ENCODE results near the gene PM20D1. TPM values are rescaled to one million over a fixed set of nuclear protein-coding genes. Genes with fewer than 3 reads are reported as not detected.

PM20D1 gene
- total and polyA plus RNA-seq, 7 experiments from 2014 or later: 0.92 to 2.7 (median 1.9) TPM

- Mint-ChIP-seq H3K36me3 (peaks cover 0 to 8% (median 5%) of the 10 kb centered on the region in 5 donors), H3K4me1 (peaks cover 5 to 27% (median 16%) of the 10 kb centered on the region in 7 donors), H3K27ac (no peak overlapping the region), H3K27me3 (peaks cover 0 to 9% (median 0%) of the 10 kb centered on the region in 5 donors), H3K4me3 (no peak overlapping the region), H3K9me3 (peaks cover 0 to 6% (median 0%) of the 10 kb centered on the region in 11 donors)
- no peak overlapping the region for H3K27ac ChIP-seq (ENCODE audit: low read depth, low read length)
- H3K27me3 ChIP-seq (ENCODE audit: control insufficient read depth in 2 of 2, insufficient read depth in 2 of 2, low read length in 2 of 2): no peaks in the 10 kb centered on the region
- ATAC-seq (no peak), DNase-seq (no peak)
- POLR2A ChIA-PET: no interaction called here
- CTCF ChIA-PET: no interaction called here
- intact Hi-C loops (cut with micrococcal nuclease): no loop called here
- no peak overlapping the region for H3K4me3 ChIP-seq (ENCODE audit: low read length)
- no peaks in the 10 kb centered on the region for H3K36me3 ChIP-seq (ENCODE audit: control insufficient read depth in 2 of 3, insufficient read depth in 3 of 3, low read length in 3 of 3)
- no peaks in the 10 kb centered on the region for H3K9me3 ChIP-seq (ENCODE audit: control insufficient read depth in 2 of 3, low read length in 3 of 3)
- peaks cover 0 to 10% of the 10 kb centered on the region in 2 donors for H3K4me1 ChIP-seq (ENCODE audit: control insufficient read depth in 2 of 2, insufficient read depth in 2 of 2, low read length in 2 of 2)
Measured at GRCh38 chr1:205822397-205822796, 27.5 kb downstream of the PM20D1 start.

- Mint-ChIP-seq H3K4me3 (no peak overlapping the region), H3K36me3 (no peaks in the 10 kb centered on the region), H3K27me3 (peaks cover 0 to 22% (median 0%) of the 10 kb centered on the region in 5 donors), H3K4me1 (peaks cover 9 to 34% (median 28%) of the 10 kb centered on the region in 7 donors), H3K9me3 (no peaks in the 10 kb centered on the region), H3K27ac (no peak overlapping the region)
- H3K9me3 ChIP-seq (ENCODE audit: control insufficient read depth in 2 of 3, low read length in 3 of 3): no peaks in the 10 kb centered on the region
- intact Hi-C loops (cut with micrococcal nuclease): no loop called here
- ChIA-PET CTCF (no interaction called here), POLR2A (no interaction called here)
- H3K27ac ChIP-seq (ENCODE audit: low read depth, low read length): no peak overlapping the region
- H3K4me3 ChIP-seq (ENCODE audit: low read length): no peak overlapping the region
- H3K27me3 ChIP-seq (ENCODE audit: control insufficient read depth in 2 of 2, insufficient read depth in 2 of 2, low read length in 2 of 2): no peaks in the 10 kb centered on the region
- H3K36me3 ChIP-seq (ENCODE audit: control insufficient read depth in 2 of 3, insufficient read depth in 3 of 3, low read length in 3 of 3): no peaks in the 10 kb centered on the region
- H3K4me1 ChIP-seq (ENCODE audit: control insufficient read depth in 2 of 2, insufficient read depth in 2 of 2, low read length in 2 of 2): peaks cover 6 to 16% of the 10 kb centered on the region in 2 donors
- ATAC-seq (no peak), DNase-seq (no peak)
Measured at GRCh38 chr1:205817988-205818387, 31.9 kb downstream of the PM20D1 start.

- Mint-ChIP-seq H3K4me3 (no peak overlapping the region), H3K27me3 (peaks cover 0 to 22% (median 0%) of the 10 kb centered on the region in 5 donors), H3K27ac (no peak overlapping the region), H3K4me1 (peaks cover 8 to 35% (median 30%) of the 10 kb centered on the region in 7 donors), H3K36me3 (no peaks in the 10 kb centered on the region), H3K9me3 (peaks cover 0 to 2% (median 0%) of the 10 kb centered on the region in 11 donors)
- no peak for DNase-seq
- peaks cover 8 to 17% of the 10 kb centered on the region in 2 donors for H3K4me1 ChIP-seq (ENCODE audit: control insufficient read depth in 2 of 2, insufficient read depth in 2 of 2, low read length in 2 of 2)
- intact Hi-C loops (cut with micrococcal nuclease): no loop called here
- H3K9me3 ChIP-seq (ENCODE audit: control insufficient read depth in 2 of 3, low read length in 3 of 3): no peaks in the 10 kb centered on the region
- ChIA-PET CTCF (interaction anchor here (1.5 kb wide), 1 partner anchor 160 kb away, joined by 3 read pairs; no protein-coding TSS in a partner anchor), POLR2A (no interaction called here)
- ATAC-seq: no peak
- no peaks in the 10 kb centered on the region for H3K27me3 ChIP-seq (ENCODE audit: control insufficient read depth in 2 of 2, insufficient read depth in 2 of 2, low read length in 2 of 2)
- peaks cover 0 to 3% (median 0%) of the 10 kb centered on the region in 3 experiments for H3K36me3 ChIP-seq (ENCODE audit: control insufficient read depth in 2 of 3, insufficient read depth in 3 of 3, low read length in 3 of 3)
- H3K27ac ChIP-seq (ENCODE audit: low read depth, low read length): no peak overlapping the region
- no peak overlapping the region for H3K4me3 ChIP-seq (ENCODE audit: low read length)
Measured at GRCh38 chr1:205817364-205817763, 32.6 kb downstream of the PM20D1 start.

- Mint-ChIP-seq H3K27ac (peak overlapping the region; percentile 74 to 97 (median 89)), H3K27me3 (peaks cover 0 to 15% (median 0%) of the 10 kb centered on the region in 5 donors), H3K4me3 (peak overlapping the region; percentile 88 to 94 (median 92)), H3K36me3 (peaks cover 0 to 15% (median 7%) of the 10 kb centered on the region in 5 donors), H3K9me3 (peaks cover 0 to 3% (median 0%) of the 10 kb centered on the region in 11 donors), H3K4me1 (peaks cover 33 to 63% (median 60%) of the 10 kb centered on the region in 7 donors)
- peaks cover 0 to 12% (median 0%) of the 10 kb centered on the region in 3 experiments for H3K36me3 ChIP-seq (ENCODE audit: control insufficient read depth in 2 of 3, insufficient read depth in 3 of 3, low read length in 3 of 3)
- POLR2A ChIA-PET: interaction anchor here (1.7 kb wide), 1 partner anchor 36 kb away, joined by 8 read pairs; the partner anchor contains the start of gene PM20D1
- H3K9me3 ChIP-seq (ENCODE audit: control insufficient read depth in 2 of 3, low read length in 3 of 3): no peaks in the 10 kb centered on the region
- ATAC-seq (no peak), DNase-seq (peak in 1 of 9 donors; percentile 42)
- intact Hi-C loops (cut with micrococcal nuclease): loop anchor here (1.0 to 5.0 kb wide), 8 partner anchors 36 to 182 kb away; partner anchors contain the start of genes PM20D1 (in 2 of the 2), RAB29 (in 2 of the 2) and NUCKS1 (in 1 of the 2)
- peaks cover 23 to 39% of the 10 kb centered on the region in 2 donors for H3K4me1 ChIP-seq (ENCODE audit: control insufficient read depth in 2 of 2, insufficient read depth in 2 of 2, low read length in 2 of 2)
- peak overlapping the region; percentile 87 for H3K27ac ChIP-seq (ENCODE audit: low read depth, low read length)
- peak overlapping the region; percentile 69 for H3K4me3 ChIP-seq (ENCODE audit: low read length)
- H3K27me3 ChIP-seq (ENCODE audit: control insufficient read depth in 2 of 2, insufficient read depth in 2 of 2, low read length in 2 of 2): no peaks in the 10 kb centered on the region
- CTCF ChIA-PET: no interaction called here
Measured at GRCh38 chr1:205813755-205814058, 36.2 kb downstream of the PM20D1 start.

- peaks cover 0 to 19% (median 8%) of the 10 kb centered on the region in 5 donors for H3K36me3 Mint-ChIP-seq
- DNase-seq: peak; percentile 71 to 96 (median 91)
- POLR2A ChIA-PET: interaction anchor here (0.6 to 3.4 kb wide), 5 partner anchors 28 to 691 kb away, joined by 3 to 16 read pairs (median 7); partner anchors contain the start of genes PM20D1, RAB29 and RBBP5
- peaks cover 0 to 4% (median 0%) of the 10 kb centered on the region in 11 donors for H3K9me3 Mint-ChIP-seq
- CTCF ChIA-PET: interaction anchor here (1.0 kb wide), 1 partner anchor 40 kb away, joined by 3 read pairs; no protein-coding TSS in a partner anchor
- Histone ChIP-seq H3K27me3 (ENCODE audit: control insufficient read depth in 2 of 2, insufficient read depth in 2 of 2, low read length in 2 of 2) (no peaks in the 10 kb centered on the region), H3K9me3 (ENCODE audit: control insufficient read depth in 2 of 3, low read length in 3 of 3) (no peaks in the 10 kb centered on the region), H3K27ac (ENCODE audit: low read depth, low read length) (peak within 1 kb of the TSS; percentile 87), H3K36me3 (ENCODE audit: control insufficient read depth in 2 of 3, insufficient read depth in 3 of 3, low read length in 3 of 3) (peaks cover 0 to 12% (median 0%) of the 10 kb centered on the region in 3 experiments), H3K4me3 (ENCODE audit: low read length) (peak within 1 kb of the TSS; percentile 69), H3K4me1 (ENCODE audit: control insufficient read depth in 2 of 2, insufficient read depth in 2 of 2, low read length in 2 of 2) (peaks cover 23 to 36% of the 10 kb centered on the region in 2 donors)
- peak; percentile 98 for ATAC-seq
- peak within 1 kb of the TSS; percentile 79 to 97 (median 92) for H3K27ac Mint-ChIP-seq
- peaks cover 0 to 15% (median 0%) of the 10 kb centered on the region in 5 donors for H3K27me3 Mint-ChIP-seq
- intact Hi-C loops (cut with micrococcal nuclease): loop anchor here (1.0 to 5.0 kb wide), 7 partner anchors 36 to 182 kb away; partner anchors contain the start of genes RAB29 (in 2 of the 2), NUCKS1 (in 1 of the 2) and PM20D1 (in 1 of the 2)
- peaks cover 38 to 63% (median 60%) of the 10 kb centered on the region in 7 donors for H3K4me1 Mint-ChIP-seq
- peak within 1 kb of the TSS; percentile 88 to 94 (median 92) for H3K4me3 Mint-ChIP-seq
Measured at GRCh38 chr1:205812878-205813754, 36.8 kb downstream of the PM20D1 start, which contains the start of gene SLC41A1. Gene SLC41A1 (minus strand): TSS chr1:205813198. CDS start chr1:205810441, 2,757 bp downstream.

GRCh38 chr1:205812271-205812877 lies 37.6 kb downstream of the PM20D1 start:
- POLR2A ChIA-PET: interaction anchor here (0.6 to 3.4 kb wide), 10 partner anchors 11 to 690 kb away, joined by 3 to 16 read pairs (median 5); partner anchors contain the start of genes PM20D1, RAB29 and RBBP5
- H3K27me3 Mint-ChIP-seq: peaks cover 0 to 13% (median 0%) of the 10 kb centered on the region in 5 donors
- peak; percentile 6 for ATAC-seq
- peaks cover 0 to 12% (median 0%) of the 10 kb centered on the region in 3 experiments for H3K36me3 ChIP-seq (ENCODE audit: control insufficient read depth in 2 of 3, insufficient read depth in 3 of 3, low read length in 3 of 3)
- intact Hi-C loops (cut with micrococcal nuclease): loop anchor here in 1 of 2 donors (5.0 kb wide), 2 partner anchors 35 to 65 kb away; partner anchors contain the start of gene RAB29
- peaks cover 0 to 5% (median 0%) of the 10 kb centered on the region in 11 donors for H3K9me3 Mint-ChIP-seq
- H3K4me3 Mint-ChIP-seq: peak overlapping the region; percentile 88 to 94 (median 92)
- H3K4me3 ChIP-seq (ENCODE audit: low read length): peak overlapping the region; percentile 69
- H3K36me3 Mint-ChIP-seq: peaks cover 0 to 21% (median 8%) of the 10 kb centered on the region in 5 donors
- no peaks in the 10 kb centered on the region for H3K9me3 ChIP-seq (ENCODE audit: control insufficient read depth in 2 of 3, low read length in 3 of 3)
- H3K27ac Mint-ChIP-seq: peak overlapping the region; percentile 75 to 97 (median 92)
- peak in 7 of 9 donors; percentile 17 to 32 (median 23) for DNase-seq
- H3K27ac ChIP-seq (ENCODE audit: low read depth, low read length): peak overlapping the region; percentile 87
- H3K27me3 ChIP-seq (ENCODE audit: control insufficient read depth in 2 of 2, insufficient read depth in 2 of 2, low read length in 2 of 2): no peaks in the 10 kb centered on the region
- CTCF ChIA-PET: interaction anchor here (1.0 to 1.1 kb wide), 2 partner anchors 38 to 39 kb away, joined by 3 read pairs; partner anchors contain the start of gene PM20D1
- peaks cover 23 to 38% of the 10 kb centered on the region in 2 donors for H3K4me1 ChIP-seq (ENCODE audit: control insufficient read depth in 2 of 2, insufficient read depth in 2 of 2, low read length in 2 of 2)
- H3K4me1 Mint-ChIP-seq: peaks cover 40 to 66% (median 62%) of the 10 kb centered on the region in 7 donors
